ENCODE measurements around the gene RAP2A. TPM values are rescaled to one million over a fixed set of nuclear protein-coding genes. Genes with fewer than 3 reads are reported as not detected.
A peak's percentile ranks its signal among the peaks of the same experiment; 100 is the strongest.

The RAP2A gene
- total RNA-seq, 1 experiment from 2014 or later = 17.4 TPM

DNA sequence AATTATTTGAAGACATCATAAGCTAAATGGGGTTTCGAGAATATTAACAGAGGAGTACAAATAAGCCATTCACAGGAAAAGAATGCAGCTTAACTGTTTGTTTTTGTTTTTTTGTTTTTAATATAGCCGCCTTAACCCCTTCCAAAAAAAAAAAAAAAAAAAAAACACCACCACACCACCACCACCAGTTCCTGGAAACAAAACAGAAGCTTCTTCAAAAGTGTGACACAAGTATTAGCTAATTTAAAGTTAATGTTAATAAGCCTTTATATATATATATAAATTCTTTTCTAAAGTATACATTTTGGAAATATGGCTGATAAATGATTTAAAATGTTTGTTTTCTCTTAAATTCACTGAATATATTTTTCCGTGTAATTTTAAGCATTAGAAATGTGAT is 1.4 kb downstream of the RAP2A start:
- Histone ChIP-seq H3K36me3 (no peaks in the 10 kb centered on the region; the same call in 1 of the 2 replicates), H3K4me3 (peak overlapping the region; percentile 65), H3K9me3 (no peaks in the 10 kb centered on the region), H3K27me3 (no peaks in the 10 kb centered on the region)
- no peak for DNase-seq

DNA sequence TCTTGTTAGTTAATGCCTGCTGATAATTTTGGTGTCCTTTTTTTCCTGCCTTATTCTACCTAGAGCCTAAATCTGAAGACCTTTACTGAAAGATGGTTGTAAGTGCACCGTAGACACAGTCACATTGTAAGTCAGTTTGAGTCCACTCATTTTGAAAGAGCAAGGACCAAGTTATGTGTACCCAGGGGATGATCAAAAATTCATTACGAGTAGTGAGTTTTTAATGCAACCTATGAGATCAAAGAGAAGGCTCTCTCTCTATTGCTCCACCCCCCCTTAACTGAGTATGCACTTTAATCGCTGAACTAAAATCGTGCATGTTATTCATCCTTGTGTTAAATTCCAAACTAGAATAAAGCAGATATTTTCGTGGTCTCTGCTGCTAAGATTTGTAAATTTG is 1.8 kb downstream of the RAP2A start:
- Histone ChIP-seq H3K9me3 (no peaks in the 10 kb centered on the region), H3K4me3 (peak overlapping the region; percentile 65), H3K36me3 (no peaks in the 10 kb centered on the region; the same call in 1 of the 2 replicates), H3K27me3 (no peaks in the 10 kb centered on the region)
- DNase-seq = no peak

DNA sequence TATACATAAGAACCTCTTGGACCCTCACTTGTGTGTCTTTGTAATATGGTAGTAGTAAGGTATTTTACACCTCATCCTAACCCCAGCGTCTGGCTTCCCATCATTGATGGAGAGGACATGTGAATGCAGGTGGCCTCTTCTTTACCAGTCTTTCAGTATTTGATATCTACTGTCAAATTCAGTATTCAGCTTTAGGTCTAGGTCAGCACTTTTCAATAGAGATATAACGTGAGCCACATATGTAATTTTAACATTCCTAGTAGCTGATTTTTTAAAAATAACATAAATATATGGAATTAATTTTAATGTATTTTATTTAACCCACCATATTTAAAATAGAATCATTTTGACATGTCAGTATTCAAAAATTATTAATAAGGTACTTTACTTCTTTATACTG is 2.9 kb downstream of the RAP2A start:
- Histone ChIP-seq H3K27me3 (no peaks in the 10 kb centered on the region), H3K4me3 (no peak overlapping the region), H3K36me3 (no peaks in the 10 kb centered on the region; the same call in 1 of the 2 replicates), H3K9me3 (no peaks in the 10 kb centered on the region)
- DNase-seq = no peak

DNA sequence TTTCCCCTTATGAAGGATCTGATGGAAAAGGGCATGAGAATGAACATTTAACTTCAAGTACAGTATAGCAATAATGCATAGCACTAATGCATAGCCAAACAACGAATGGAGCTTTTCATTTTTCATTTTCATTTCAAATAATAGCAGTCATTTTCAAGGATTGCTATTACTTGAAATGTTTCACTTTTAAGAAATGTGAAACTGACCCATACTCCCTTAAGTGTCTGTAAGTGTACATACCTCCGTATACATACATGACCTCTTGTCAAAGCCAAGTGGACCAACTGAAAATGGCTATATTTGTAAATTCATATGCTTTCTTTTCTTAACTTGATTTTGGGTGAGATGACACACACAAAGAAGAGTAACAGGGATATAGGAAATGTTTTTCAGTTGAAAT is 3.8 kb downstream of the RAP2A start:
- Histone ChIP-seq H3K27me3 (no peaks in the 10 kb centered on the region), H3K36me3 (no peaks in the 10 kb centered on the region; the same call in none of the 2 replicates), H3K9me3 (no peaks in the 10 kb centered on the region), H3K4me3 (no peak overlapping the region)
- DNase-seq = no peak

DNA sequence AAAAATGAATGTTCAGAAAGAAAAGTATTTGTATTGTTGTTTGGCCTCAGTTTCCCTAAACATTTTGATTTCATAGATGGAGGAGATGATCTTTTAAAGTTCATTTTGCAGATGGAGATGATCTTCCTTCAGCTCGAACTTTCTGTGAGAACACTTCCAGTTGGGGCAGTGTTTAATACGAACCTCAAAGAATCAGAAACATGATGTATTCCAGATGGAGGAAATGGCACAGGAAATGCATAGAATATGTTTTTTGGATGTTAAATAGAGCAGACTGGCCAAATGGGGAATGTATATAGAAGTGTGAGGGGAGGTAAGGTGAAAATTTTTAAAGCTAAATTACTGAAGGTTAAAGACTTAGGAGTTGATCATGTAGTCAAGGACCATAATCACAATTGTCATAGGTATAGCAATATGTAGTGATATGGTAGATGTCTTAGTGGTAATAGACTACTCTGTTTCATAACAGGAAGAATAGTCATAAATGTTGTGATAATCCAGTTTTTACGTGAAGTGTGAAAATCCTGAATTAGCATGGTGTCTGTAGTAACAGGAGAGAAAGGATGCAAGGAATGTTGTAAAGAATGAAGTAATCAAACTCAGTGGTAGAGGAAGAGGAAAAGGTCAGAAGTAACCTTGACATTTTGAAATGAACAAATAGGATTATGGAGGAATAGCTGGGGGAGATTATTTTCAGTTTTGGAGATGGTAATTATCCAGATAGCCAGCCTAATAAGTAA is 5.1 kb downstream of the RAP2A start:
- no peaks in the 10 kb centered on the region for H3K9me3 ChIP-seq
- H3K27me3 ChIP-seq = no peaks in the 10 kb centered on the region
- no peak overlapping the region for H3K4me3 ChIP-seq
- H3K36me3 ChIP-seq = peaks cover 3% of the 10 kb centered on the region
- no peak for DNase-seq

DNA sequence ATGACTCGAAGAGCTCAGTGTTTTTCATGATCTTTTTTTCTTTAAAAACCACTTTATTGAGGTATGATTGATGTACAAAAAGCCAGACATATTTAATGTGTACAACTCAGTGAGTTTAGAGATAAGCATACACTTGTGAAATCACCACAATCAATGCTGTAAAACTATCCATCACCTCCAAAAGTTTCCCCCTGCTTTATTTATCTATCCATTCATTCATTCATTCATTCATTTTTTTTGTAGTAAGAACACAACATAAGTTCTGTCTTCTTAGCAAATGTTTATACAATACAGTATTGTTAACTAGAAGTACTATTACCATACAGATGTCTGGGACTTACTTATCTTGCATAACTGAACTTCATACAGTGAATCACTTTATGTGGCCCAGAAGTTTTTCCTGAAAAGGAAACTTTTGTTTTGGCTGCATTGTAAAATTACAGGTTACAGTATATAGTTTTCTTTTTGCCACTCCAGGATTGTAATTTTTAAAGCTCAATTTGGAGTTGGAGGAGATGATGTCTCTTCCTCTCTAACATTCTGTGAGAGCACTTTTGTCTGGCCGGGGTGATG is 6.7 kb downstream of the RAP2A start:
- Histone ChIP-seq H3K36me3 (peaks cover 3% of the 10 kb centered on the region), H3K4me3 (no peak overlapping the region), H3K27me3 (no peaks in the 10 kb centered on the region), H3K9me3 (no peaks in the 10 kb centered on the region)
- DNase-seq = no peak

DNA sequence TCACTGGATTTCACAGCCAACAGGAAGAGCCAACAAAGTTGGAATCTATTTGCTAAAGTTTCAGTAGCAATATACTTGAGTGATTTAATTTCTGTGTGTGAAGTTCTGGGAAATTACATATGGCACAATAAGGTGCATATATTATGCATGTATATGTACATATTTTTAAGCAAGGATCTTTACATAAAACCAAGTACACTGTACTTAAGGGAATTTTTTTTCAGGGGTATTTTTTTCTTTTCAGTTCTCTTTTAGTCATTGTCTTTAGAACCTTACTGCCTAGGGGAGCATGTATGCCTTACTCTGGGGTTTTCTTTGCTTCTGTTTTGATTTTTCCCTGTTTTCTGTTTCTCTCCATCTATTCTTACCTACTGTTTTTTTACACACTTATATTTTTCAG is 7.4 kb downstream of the RAP2A start:
- no peak for DNase-seq
- peaks cover 3% of the 10 kb centered on the region for H3K36me3 ChIP-seq

DNA sequence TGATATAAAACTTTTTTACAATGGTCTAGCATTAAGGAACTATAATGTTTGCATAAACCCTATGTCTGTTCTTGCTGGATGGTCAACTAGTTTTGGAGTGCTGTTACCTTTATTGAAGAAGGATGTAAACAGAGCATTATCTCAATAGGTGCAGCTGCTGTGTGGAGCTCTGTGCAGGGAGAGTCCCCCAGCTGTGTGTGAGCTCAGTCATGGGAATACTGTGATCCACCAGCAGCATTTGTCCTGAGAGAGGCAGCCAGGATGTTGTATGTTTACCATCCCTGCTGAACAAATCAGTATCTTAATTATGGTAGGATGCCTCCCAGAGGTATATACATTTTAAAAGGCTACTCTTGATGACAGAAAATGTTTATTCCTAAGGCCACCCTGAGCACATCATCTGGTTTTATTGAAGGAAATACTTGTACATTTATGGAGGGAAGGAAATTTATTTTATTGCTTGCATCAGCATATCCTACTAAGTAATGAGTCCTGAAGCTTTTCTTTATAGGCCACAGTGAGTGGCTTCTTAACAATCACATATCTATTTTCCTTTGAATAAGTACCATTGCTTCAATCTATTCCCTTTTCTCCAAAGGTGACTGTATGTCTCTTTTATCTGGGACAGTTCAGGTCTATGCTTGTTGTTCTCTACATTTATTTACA is 11.7 kb downstream of the RAP2A start:
- no peaks in the 10 kb centered on the region for H3K27me3 ChIP-seq
- no peaks in the 10 kb centered on the region for H3K9me3 ChIP-seq
- no peak for DNase-seq
- H3K36me3 ChIP-seq = peaks cover 3% of the 10 kb centered on the region
- no peak overlapping the region for H3K4me3 ChIP-seq

More for the DNA sequence above, 7.4 kb downstream of the RAP2A start:
- no peaks in the 10 kb centered on the region for H3K27me3 ChIP-seq
- no peaks in the 10 kb centered on the region for H3K9me3 ChIP-seq
- no peak overlapping the region for H3K4me3 ChIP-seq

DNA sequence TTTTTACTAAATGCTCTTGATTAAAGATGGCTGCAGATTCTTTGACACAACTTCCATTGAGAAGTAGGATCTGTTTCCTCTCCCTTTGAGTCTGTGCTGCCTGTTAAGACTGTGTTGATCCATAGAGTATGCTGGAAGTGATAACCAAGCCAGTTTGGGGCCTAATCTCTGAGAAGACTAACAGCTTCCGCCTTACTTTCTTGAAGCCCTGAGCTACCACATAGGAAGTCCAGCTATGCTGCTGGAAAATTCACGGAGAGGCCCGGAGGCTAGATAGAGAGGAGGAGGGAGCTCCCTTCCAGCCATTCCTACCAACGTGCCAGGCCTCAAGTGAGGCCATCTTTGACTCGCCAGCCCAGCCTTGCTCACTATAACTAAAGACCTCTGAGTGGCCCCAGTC is 12.5 kb downstream of the RAP2A start:
- Histone ChIP-seq H3K27me3 (no peaks in the 10 kb centered on the region), H3K4me3 (no peak overlapping the region), H3K9me3 (no peaks in the 10 kb centered on the region), H3K36me3 (peaks cover 3% of the 10 kb centered on the region)
- no peak for DNase-seq

DNA sequence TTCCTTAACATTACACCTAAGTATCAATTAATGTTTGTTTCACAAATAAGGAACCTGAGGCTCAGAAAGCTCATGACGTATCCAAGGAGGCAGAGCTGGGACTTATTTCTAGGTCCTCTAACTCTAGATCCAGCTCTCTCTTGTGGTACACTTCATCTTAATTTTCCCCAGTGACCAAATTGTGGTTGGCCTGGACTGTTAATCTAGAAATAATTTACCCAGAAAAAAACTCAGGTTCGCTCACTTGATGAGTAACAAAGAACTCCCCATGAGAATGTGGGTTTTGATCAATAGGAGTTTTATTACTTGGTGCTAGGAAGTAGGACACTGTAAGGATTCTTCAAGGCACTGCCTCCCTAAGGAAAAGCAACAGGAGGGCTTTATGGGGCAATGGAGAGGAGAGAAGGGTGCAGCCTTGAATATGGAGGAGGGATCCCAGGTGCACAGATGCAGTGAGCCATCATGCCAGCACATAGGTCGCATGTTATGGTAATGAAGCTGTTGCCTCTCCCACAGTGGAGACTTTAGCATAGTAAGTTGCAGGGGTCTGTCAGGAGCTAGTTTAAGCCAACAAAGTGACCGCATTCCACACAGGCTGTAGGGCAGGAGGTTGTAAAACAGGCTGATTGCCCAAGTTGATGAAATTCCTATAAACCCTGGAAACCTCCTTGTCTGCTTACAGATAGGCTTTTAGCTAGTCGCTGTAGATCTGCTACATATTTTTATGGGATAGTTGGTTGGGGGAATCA is 14.7 kb downstream of the RAP2A start:
- Histone ChIP-seq H3K27me3 (no peaks in the 10 kb centered on the region), H3K9me3 (no peaks in the 10 kb centered on the region), H3K4me3 (no peak overlapping the region), H3K36me3 (peaks cover 2% of the 10 kb centered on the region)
- no peak for DNase-seq

DNA sequence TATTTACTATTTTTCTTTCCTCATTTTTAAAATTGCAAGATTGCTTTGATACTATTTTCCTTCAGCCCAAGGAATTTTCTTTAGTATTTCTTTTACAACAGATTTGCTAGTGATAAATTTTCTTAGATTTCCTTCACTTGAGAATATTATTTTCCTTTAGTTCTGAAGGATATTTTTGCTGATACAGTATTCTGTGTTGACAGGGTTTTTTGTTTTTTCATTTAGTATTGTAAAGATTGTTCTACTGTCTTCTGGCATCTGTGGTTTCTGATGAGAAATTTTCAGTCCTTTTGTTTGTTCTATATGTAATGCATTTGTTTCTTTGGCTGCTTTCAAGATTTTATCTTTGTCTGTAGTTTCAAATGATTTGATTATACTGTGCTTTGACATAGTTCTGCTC is 20.7 kb downstream of the RAP2A start:
- H3K9me3 ChIP-seq = peaks cover 5% of the 10 kb centered on the region

DNA sequence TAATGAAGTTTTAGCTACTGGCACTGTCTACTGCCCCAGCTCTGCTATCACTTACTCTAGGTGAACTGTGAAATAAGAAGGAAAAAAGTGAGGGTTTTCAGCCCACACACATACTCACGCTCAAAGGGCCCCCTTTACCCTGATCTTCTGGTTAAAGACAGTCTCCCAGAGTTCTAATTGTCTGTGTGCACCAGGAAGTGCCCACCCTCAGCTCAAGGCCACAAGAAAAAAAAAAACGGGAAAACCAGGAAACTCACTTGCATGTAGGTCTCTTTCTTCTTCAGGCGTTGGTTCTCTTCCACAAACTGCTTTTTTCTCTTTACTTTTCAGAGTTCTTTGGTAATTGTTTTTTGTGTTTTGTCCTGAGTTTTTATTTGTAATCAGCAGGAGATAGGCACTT is 22.1 kb downstream of the RAP2A start:
- H3K9me3 ChIP-seq = peaks cover 5% of the 10 kb centered on the region
- no peak for DNase-seq
- no peaks in the 10 kb centered on the region for H3K27me3 ChIP-seq
- H3K36me3 ChIP-seq = no peaks in the 10 kb centered on the region
- H3K4me3 ChIP-seq = no peak overlapping the region

More for the DNA sequence above, 20.7 kb downstream of the RAP2A start:
- Histone ChIP-seq H3K36me3 (no peaks in the 10 kb centered on the region), H3K27me3 (no peaks in the 10 kb centered on the region), H3K4me3 (no peak overlapping the region)
- no peak for DNase-seq

DNA sequence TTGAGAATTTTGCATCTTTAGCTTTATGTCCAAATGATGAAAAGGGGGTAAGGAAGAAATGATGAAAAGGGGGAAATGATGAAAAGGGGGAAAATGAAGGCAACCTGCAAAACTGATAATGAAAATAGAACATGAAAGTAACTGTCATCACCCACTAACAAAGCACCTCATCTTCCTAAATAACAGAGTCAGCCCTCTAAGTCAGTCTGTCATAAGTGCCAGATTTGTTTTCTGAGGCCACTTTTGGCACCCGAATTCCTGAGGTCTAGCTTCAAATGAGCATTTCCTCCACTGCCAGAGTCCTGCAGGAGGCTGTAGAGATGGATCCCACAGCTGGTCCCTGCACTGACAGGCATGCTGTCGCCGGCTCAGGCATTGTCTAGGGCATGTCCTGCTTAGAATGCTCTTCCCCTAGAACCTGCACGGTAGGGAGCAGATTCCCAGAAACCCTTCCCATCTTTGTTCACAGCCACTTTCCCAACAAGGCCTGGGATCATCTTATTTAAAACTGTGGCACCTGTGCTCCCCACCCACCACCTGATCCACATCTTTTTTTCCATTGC is 25.3 kb downstream of the RAP2A start:
- H3K4me3 ChIP-seq = no peak overlapping the region
- H3K27me3 ChIP-seq = no peaks in the 10 kb centered on the region
- H3K36me3 ChIP-seq = no peaks in the 10 kb centered on the region
- no peak for DNase-seq
- peaks cover 4% of the 10 kb centered on the region for H3K9me3 ChIP-seq

DNA sequence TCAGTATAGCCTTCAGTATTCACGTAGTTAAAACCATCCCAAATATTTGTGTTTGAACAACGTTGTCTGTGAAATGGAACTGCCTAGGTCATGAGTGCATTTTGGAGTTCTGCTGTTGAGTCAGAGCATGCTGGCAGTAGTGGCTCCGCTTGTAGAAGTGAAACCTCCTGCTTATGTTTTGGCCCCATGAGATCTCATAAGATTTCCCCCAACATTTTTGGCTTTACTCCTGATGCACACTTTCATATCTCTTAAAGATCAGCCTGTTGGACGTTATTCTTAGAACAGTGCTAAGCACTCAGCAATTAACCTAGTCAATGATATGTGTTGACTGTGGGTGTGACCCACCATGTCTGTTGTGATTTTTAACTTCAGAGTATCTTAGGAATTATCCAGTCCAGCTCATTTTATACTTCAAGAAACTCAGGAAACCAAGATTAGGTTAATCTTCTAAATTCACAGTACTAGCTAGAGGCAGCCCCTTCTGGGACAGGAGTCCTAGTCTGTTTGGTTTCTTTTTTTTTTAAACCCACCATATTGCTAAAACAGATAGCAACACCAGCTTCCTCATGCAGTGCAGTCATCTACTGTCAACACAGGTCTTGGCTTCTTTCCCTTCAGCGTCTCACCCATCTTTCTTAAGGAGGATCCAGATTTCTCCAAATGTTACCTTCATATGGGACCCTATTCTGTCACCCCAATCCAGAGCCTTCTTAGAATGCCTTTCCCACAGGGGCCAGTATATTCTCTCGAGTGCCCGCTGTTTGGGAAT is 26.2 kb downstream of the RAP2A start:
- H3K36me3 ChIP-seq = no peaks in the 10 kb centered on the region; the same call in 1 of the 2 replicates
- no peaks in the 10 kb centered on the region for H3K27me3 ChIP-seq
- DNase-seq = no peak
- H3K9me3 ChIP-seq = no peaks in the 10 kb centered on the region; the same call in 1 of the 2 replicates
- no peak overlapping the region for H3K4me3 ChIP-seq

DNA sequence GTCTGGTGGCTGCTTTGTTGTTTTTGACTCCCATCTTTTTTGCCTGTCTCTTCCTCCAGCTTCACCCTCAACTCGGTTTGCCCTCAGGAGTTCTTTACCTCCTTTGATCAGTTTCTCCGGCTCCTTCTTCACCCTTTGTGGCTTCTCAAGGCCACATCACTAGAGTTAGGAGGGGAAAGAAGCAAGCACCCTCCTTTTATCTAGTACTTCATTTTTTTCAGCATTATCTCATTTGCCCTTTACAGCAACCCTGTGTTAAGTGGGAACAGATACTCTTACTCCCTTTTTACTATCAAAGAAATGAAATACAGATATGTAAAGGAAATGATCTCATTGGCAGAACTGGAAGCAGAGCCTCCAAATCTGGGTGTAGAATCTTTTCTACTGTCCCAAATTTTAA is 26.9 kb downstream of the RAP2A start:
- no peak for DNase-seq
- Histone ChIP-seq H3K4me3 (no peak overlapping the region), H3K27me3 (no peaks in the 10 kb centered on the region), H3K36me3 (no peaks in the 10 kb centered on the region; the same call in none of the 2 replicates), H3K9me3 (no peaks in the 10 kb centered on the region)

DNA sequence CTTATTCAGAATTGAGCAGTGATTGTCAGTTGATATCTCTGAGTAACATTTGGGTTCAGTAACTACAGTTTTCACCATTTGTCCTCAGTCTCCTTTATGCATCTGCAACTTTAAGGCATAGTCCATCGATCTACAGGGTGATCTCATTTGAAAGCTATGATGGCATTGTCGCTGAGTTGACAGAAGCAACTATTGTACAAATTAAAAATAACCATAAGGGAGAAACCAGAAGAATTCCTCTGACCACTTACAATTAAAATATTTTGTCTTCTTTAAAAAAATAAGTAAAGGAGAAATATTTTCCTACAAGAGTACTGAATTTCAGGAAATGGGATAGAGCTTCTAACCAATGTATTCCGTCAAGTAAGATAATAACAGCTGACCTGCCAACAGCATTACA is 30.6 kb downstream of the RAP2A start:
- Histone ChIP-seq H3K9me3 (no peaks in the 10 kb centered on the region), H3K36me3 (no peaks in the 10 kb centered on the region; the same call in none of the 2 replicates), H3K4me3 (no peak overlapping the region), H3K27me3 (no peaks in the 10 kb centered on the region)
- DNase-seq = no peak
